ENCODE results near the gene EVI5L.
A peak's percentile ranks its signal among the peaks of the same experiment; 100 is the strongest.
"Not testable (repeated sequence)": the region's sequence is repeated elsewhere in the genome, so short reads cannot be mapped to it uniquely, and the experiment has no call there.

EVI5L gene

GRCh38 chr19:7829561-7830271, at the start of gene EVI5L:
Gene EVI5L (plus strand): TSS chr19:7830218. CDS start chr19:7846543, 16,325 bp downstream.
- DNase-seq, result peak; percentile 100

- no peak for DNase-seq
These were observed 48.9 kb upstream of the EVI5L start for GRCh38 chr19:7781157-7781556.

GRCh38 chr19:7783991-7784423, 46.0 kb upstream of the EVI5L start:
- DNase-seq, result no peak

GRCh38 chr19:7784856-7785255, 45.2 kb upstream of the EVI5L start:
- DNase-seq, result no peak

- no peak for DNase-seq
These were observed 42.9 kb upstream of the EVI5L start for GRCh38 chr19:7787141-7787540.

- DNase-seq, result no peak
These were observed 42.3 kb upstream of the EVI5L start for GRCh38 chr19:7787602-7788177.

GRCh38 chr19:7788178-7788932, 41.7 kb upstream of the EVI5L start:
- no peak for DNase-seq

- DNase-seq, result no peak
These were observed 41.1 kb upstream of the EVI5L start for GRCh38 chr19:7788933-7789323.

- DNase-seq, result no peak
These were observed 40.6 kb upstream of the EVI5L start for GRCh38 chr19:7789447-7789846.

- no peak for DNase-seq
These were observed 39.6 kb upstream of the EVI5L start for GRCh38 chr19:7790416-7790815.

- DNase-seq, result no peak
These were observed 37.7 kb upstream of the EVI5L start for GRCh38 chr19:7792281-7792680.

- not testable (repeated sequence) for DNase-seq
These were observed 37.3 kb upstream of the EVI5L start for GRCh38 chr19:7792701-7793100.

- no peak for DNase-seq
These were observed 36.5 kb upstream of the EVI5L start for GRCh38 chr19:7793493-7793892.

GRCh38 chr19:7795555-7796161, 34.4 kb upstream of the EVI5L start:
- DNase-seq, result no peak

- DNase-seq, result peak; percentile 67
These were observed 30.2 kb upstream of the EVI5L start for GRCh38 chr19:7799640-7800355.

GRCh38 chr19:7801020-7801570, 28.9 kb upstream of the EVI5L start:
- no peak for DNase-seq

- DNase-seq, result no peak
These were observed 23.8 kb upstream of the EVI5L start for GRCh38 chr19:7806234-7806633.

- DNase-seq, result no peak
These were observed 23.1 kb upstream of the EVI5L start for GRCh38 chr19:7806876-7807275.

- no peak for DNase-seq
These were observed 21.9 kb upstream of the EVI5L start for GRCh38 chr19:7808108-7808507.

GRCh38 chr19:7811989-7812388, 18.0 kb upstream of the EVI5L start:
- DNase-seq, result no peak

GRCh38 chr19:7815325-7815724, 14.7 kb upstream of the EVI5L start:
- no peak for DNase-seq

GRCh38 chr19:7816040-7816439, 14.0 kb upstream of the EVI5L start:
- not testable (repeated sequence) for DNase-seq

- DNase-seq, result no peak
These were observed 12.2 kb upstream of the EVI5L start for GRCh38 chr19:7817801-7818200.

All from NCI-H345 (cell line).